Thymus (tissue), 11 donors: ENCODE data around the gene LOXHD1. TPM values are rescaled to one million over a fixed set of nuclear protein-coding genes. Genes with fewer than 3 reads are reported as not detected.

ENCODE experiments used
- DNase-seq, 9 donors: peaks; one replicate each; pipeline ENCODE4 v3.0.0-alpha.2; 2013; ENCODE audit warnings: low spot score in 9 of 9, low read depth in 6 of 9, missing footprints in 1 of 9
- H3K27ac ChIP-seq, 2 donors: one replicate each; pipeline ENCODE4 v1.5.1; 2013; ENCODE audit warnings: control low read depth in 1 of 2, low read depth in 1 of 2, low read length in 1 of 2, mild to moderate bottlenecking in 1 of 2, moderate library complexity in 1 of 2
- H3K27me3 ChIP-seq, 2 donors: one replicate each; pipeline ENCODE4 v1.5.1; 2013; ENCODE audit warnings: low read length in 1 of 2; ENCODE audit not compliant: control insufficient read depth in 2 of 2, insufficient read depth in 1 of 2
- H3K36me3 ChIP-seq, 2 donors: one replicate each; pipeline ENCODE4 v1.5.1; 2013; ENCODE audit warnings: low read length in 1 of 2, mild to moderate bottlenecking in 1 of 2, moderate library complexity in 1 of 2; ENCODE audit not compliant: control insufficient read depth in 2 of 2, insufficient read depth in 2 of 2
- H3K4me1 ChIP-seq, 2 donors: one replicate each; pipeline ENCODE4 v1.5.1; 2013; ENCODE audit warnings: low read length in 2 of 2; ENCODE audit not compliant: control insufficient read depth in 2 of 2, insufficient read depth in 2 of 2
- H3K4me3 ChIP-seq, 2 donors: one replicate each; pipeline ENCODE4 v1.5.1; 2013; ENCODE audit warnings: low read length in 2 of 2, control low read depth in 1 of 2, mild to moderate bottlenecking in 1 of 2
- H3K9me3 ChIP-seq, 2 donors: one replicate each; pipeline ENCODE4 v1.5.1; 2013; ENCODE audit warnings: low read length in 1 of 2, mild to moderate bottlenecking in 1 of 2; ENCODE audit not compliant: control insufficient read depth in 2 of 2, insufficient read depth in 1 of 2
- whole genome bisulfite sequencing: extraction: QIAGEN DNeasy Blood & Tissue Kit; methylation state at CpG from one replicate; pipeline ENCODE4 v1.1.7; 2013; 5-methylcytosine and 5-hydroxymethylcytosine counted together
- polyA plus RNA-seq: library from polyadenylated mRNA; stranded (reverse); fragments of 200-250 nt; gene quantifications from one replicate; pipeline ENCODE4 v1.2.3, GENCODE V29; 2013
- total RNA-seq: library from RNA; stranded (reverse); fragments of 120-200 nt; gene quantifications from one replicate; pipeline ENCODE4 v1.2.4, GENCODE V29; 2013
- donor health status: healthy.

The LOXHD1 gene
- total and polyA plus RNA-seq, 2 donors, result 0.09 to 0.24 TPM

DNA sequence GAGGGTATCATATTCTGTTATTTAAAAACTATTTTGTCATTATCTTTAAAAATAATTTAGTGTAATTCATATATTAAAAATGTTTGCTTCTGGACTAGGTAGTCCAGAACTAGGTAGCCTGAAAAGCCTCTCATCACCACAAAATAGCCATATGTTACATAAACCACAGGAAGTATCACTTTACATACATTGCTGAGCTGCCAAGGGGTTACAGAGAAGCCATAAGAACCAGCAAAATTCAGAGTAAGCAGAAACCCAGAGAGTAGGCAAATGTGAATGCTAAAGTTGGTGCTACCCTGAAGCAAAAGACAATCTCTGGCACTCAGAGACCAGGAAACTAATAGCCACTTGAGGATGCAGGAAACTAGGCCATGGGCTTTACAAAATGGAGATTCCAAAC lies 60.9 kb downstream of the LOXHD1 start:
- no peaks in the 10 kb centered on the region for H3K36me3 ChIP-seq
- no peaks in the 10 kb centered on the region for H3K4me1 ChIP-seq
- peaks cover 0 to 2% of the 10 kb centered on the region in 2 donors for H3K27me3 ChIP-seq
- no peaks in the 10 kb centered on the region for H3K9me3 ChIP-seq
- H3K4me3 ChIP-seq, result no peak overlapping the region
- H3K27ac ChIP-seq, result no peak overlapping the region
- no peak for DNase-seq

DNA sequence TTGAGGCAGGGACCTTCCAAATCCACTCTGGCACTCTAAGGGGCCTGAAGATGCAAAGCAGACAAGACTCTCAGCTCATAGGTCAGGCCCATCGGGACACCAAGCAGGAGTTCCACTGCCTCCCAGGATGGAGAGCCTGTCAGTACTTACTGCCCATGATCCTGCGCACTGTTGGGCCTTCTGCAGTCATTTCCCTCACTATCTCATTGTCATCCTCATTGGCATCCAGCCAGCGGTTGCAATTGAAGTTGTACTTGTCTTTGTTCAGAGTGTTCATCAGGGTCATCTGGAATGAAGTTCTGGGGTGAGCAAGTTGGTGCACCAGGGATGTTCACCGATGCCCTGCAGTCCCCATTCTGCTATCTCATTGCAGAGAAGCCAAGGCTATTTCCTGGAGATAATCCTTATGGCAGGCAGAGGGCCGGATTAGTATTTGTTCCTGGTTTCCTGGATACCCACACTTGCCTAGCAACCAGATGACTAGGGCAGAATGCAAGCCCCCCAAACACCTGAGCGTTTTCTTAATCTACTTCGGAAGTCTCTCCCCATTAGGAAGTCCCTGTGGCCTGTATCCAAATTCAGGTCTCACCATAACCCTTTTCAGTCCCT lies 65.1 kb downstream of the LOXHD1 start:
- WGBS, result 52% methylated on average over 7 of the region's 7 CpGs
- H3K4me1 ChIP-seq, result no peaks in the 10 kb centered on the region

GRCh38 chr18:46590103-46590502 lies 66.9 kb downstream of the LOXHD1 start:
- WGBS, result 56% methylated on average over 7 of the region's 7 CpGs
- Histone ChIP-seq H3K27ac (no peak overlapping the region), H3K4me1 (no peaks in the 10 kb centered on the region), H3K36me3 (no peaks in the 10 kb centered on the region), H3K9me3 (no peaks in the 10 kb centered on the region), H3K4me3 (no peak overlapping the region), H3K27me3 (no peaks in the 10 kb centered on the region)
- no peak for DNase-seq

More for the DNA sequence above, 65.1 kb downstream of the LOXHD1 start:
- H3K27ac ChIP-seq, result no peak overlapping the region
- no peaks in the 10 kb centered on the region for H3K9me3 ChIP-seq
- H3K36me3 ChIP-seq, result no peaks in the 10 kb centered on the region
- no peak overlapping the region for H3K4me3 ChIP-seq
- no peak for DNase-seq
- no peaks in the 10 kb centered on the region for H3K27me3 ChIP-seq

GRCh38 chr18:46588971-46589660 lies 67.9 kb downstream of the LOXHD1 start:
- Histone ChIP-seq H3K36me3 (no peaks in the 10 kb centered on the region), H3K27me3 (no peaks in the 10 kb centered on the region), H3K4me3 (no peak overlapping the region), H3K27ac (no peak overlapping the region), H3K9me3 (no peaks in the 10 kb centered on the region), H3K4me1 (no peaks in the 10 kb centered on the region)
- WGBS, result 70% methylated on average over 8 of the region's 8 CpGs
- DNase-seq, result no peak

GRCh38 chr18:46587600-46587999 lies 69.4 kb downstream of the LOXHD1 start:
- H3K4me1 ChIP-seq, result no peaks in the 10 kb centered on the region
- H3K4me3 ChIP-seq, result no peak overlapping the region
- no peaks in the 10 kb centered on the region for H3K27me3 ChIP-seq
- H3K9me3 ChIP-seq, result no peaks in the 10 kb centered on the region
- no peak overlapping the region for H3K27ac ChIP-seq
- no peaks in the 10 kb centered on the region for H3K36me3 ChIP-seq
- no peak for DNase-seq
- WGBS, result 95% methylated on average over 3 of the region's 3 CpGs

DNA sequence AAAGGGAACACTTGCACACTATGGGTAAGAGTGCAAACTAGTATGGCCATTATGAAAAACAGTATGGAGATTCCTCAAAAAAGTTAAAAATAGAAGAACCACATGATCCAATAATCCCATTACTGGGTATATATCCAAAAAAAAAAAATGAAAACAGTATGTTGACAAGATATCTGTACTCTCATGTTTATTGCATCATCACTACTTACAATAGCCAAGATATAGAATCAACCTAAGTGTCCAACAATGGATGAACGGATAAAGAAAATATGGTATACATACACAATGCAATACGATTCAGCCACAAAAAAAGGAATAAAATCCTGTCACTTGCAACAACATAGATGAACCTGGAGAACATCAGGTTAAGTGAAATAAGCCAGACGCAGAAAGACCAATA lies 73.3 kb downstream of the LOXHD1 start:
- Histone ChIP-seq H3K4me3 (no peak overlapping the region), H3K4me1 (no peaks in the 10 kb centered on the region), H3K36me3 (no peaks in the 10 kb centered on the region), H3K27me3 (no peaks in the 10 kb centered on the region), H3K9me3 (peaks cover 0 to 7% of the 10 kb centered on the region in 2 donors), H3K27ac (no peak overlapping the region)
- 96% methylated on average over 3 of the region's 3 CpGs for WGBS
- no peak for DNase-seq

GRCh38 chr18:46581648-46582047 lies 75.4 kb downstream of the LOXHD1 start:
- Histone ChIP-seq H3K27me3 (no peaks in the 10 kb centered on the region), H3K4me1 (no peaks in the 10 kb centered on the region), H3K4me3 (no peak overlapping the region), H3K9me3 (peaks cover 0 to 8% of the 10 kb centered on the region in 2 donors), H3K36me3 (no peaks in the 10 kb centered on the region), H3K27ac (no peak overlapping the region)
- DNase-seq, result no peak

DNA sequence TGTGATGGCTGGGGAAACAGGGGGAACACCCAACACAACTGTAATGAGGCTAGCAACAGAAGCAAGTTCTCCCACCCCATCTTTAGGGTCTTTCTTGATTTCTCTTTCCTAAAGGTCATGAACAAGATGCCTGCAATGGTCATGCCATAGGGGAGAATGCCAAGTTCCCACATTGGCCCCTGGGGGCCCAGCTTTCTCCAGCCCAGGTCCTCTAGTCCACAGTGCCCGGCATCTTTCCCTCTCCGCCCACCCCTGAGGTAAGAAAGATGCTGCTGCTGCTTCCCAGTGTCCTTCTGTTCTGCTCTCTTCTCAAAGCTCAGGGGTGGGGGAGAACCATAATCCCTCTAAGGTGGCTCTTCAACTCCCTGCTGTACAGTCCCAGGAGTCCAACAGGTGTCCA lies 78.0 kb downstream of the LOXHD1 start:
- H3K27ac ChIP-seq, result no peak overlapping the region
- no peaks in the 10 kb centered on the region for H3K4me1 ChIP-seq
- H3K36me3 ChIP-seq, result no peaks in the 10 kb centered on the region
- 96% methylated on average over 2 of the region's 2 CpGs for WGBS
- no peaks in the 10 kb centered on the region for H3K27me3 ChIP-seq
- DNase-seq, result no peak
- peaks cover 0 to 11% of the 10 kb centered on the region in 2 donors for H3K9me3 ChIP-seq
- no peak overlapping the region for H3K4me3 ChIP-seq

- H3K36me3 ChIP-seq, result no peaks in the 10 kb centered on the region
- peaks cover 0 to 11% of the 10 kb centered on the region in 2 donors for H3K9me3 ChIP-seq
- no peak for DNase-seq
- H3K27me3 ChIP-seq, result no peaks in the 10 kb centered on the region
- H3K4me3 ChIP-seq, result no peak overlapping the region
- WGBS, result 94% methylated on average over 11 of the region's 11 CpGs
- H3K27ac ChIP-seq, result no peak overlapping the region
- H3K4me1 ChIP-seq, result no peaks in the 10 kb centered on the region
Measured at GRCh38 chr18:46577546-46577945, 79.5 kb downstream of the LOXHD1 start.
